Activated CD4-positive, alpha-beta T cell treated with anti-CD3 and anti-CD28 coated beads for 24 hours (primary cell): ENCODE results near the gene VAPB.

ENCODE experiments used
- DNase-seq, 2 donors: peaks; one replicate each; pipeline ENCODE4 v3.0.0-alpha.2; 2020; ENCODE audit warnings: low read depth in 2 of 2

VAPB gene

DNA sequence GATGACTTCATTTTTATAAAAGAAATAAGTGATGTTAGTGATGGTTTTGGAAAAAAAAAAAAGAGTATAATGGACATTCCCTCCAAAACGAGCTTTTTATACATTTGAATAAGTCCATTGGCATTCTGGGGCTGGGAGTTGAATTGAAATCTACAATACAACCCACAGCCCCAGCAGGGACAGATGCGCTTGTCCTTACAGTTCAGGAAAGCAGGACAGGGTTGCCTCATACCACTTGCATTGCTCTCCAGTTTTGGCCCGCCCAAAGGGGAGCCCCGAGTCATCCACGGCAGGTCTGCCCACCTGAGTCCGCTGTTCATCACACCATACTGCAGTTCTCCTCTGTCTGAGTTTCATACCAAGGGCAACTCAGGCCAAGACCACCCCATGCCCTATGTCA lies 46.2 kb downstream of the VAPB start:
- DNase-seq: no peak

DNA sequence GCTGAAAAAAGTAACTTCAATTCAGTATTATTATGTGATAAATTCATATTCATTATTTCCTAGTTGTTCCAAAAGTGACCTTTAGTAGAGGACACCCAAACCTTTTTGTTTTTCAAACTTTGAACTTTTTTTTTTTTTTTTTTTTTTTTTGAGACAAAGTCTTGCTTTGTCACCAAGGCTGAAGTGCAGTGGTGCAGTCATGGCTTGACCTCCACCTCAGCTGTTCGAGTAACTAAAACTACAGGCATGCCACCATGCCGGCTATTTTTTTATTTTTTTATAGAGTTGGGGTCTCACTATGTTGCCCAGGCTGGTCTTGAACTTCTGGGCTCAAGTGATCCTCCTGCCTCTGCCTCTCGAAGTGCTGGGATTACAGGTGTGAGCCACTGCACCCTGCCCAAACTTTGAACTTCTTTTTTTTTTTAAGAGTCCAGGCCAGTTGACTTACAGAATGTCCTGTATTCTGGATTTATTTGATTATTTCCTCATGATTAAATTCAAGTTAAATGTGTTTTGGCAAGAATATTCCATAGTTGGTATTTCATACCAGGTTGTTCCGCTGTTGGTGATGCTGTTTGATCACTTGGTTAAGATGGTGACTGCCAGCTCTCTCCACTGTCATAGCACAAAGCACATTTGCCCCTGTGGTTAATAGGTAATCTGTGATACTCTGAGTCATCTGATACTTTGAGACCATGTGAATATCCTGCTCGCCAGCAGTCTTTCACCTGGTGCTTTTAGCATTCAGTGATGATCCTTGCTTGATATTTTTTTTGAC lies 48.0 kb downstream of the VAPB start:
- DNase-seq: no peak

DNA sequence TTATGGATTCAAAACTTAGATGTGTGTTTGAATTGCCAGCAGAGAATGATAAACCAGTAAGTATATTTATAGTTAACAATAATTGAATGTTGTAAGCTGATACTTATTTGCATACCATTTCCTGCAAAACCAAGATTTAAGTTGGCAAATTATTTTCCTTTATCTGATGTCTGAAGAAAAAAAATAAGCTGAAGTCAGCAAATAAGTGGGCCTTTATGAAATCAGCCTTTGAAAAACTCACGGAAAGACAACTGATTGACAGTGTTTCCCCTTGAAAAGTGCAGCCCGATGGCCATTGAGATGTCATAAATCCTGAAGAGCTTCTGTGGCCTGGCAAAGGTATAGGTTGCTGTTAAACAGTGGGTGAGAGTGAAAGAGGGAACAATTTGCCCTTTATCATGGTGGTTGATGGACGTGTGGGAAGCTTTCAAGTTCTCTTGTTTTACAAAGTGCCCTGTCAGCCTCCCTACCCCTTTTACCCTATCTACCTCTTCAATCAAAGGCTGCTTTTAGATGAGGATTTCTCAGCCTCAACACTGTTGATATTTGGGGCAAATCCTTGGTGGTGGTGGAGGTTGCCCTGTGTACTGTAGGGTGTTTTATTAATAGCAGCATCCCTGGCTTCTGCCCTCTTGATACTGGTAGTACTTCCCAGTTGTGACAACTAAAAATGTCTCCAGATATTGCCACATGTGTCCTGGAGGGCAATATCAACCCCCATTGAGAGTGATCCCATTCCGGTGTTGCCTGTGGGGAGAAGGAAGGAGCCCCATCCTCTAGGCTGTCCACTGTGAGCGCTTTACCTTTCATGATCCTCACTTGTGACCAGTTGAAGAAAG lies 50.2 kb downstream of the VAPB start:
- no peak for DNase-seq

DNA sequence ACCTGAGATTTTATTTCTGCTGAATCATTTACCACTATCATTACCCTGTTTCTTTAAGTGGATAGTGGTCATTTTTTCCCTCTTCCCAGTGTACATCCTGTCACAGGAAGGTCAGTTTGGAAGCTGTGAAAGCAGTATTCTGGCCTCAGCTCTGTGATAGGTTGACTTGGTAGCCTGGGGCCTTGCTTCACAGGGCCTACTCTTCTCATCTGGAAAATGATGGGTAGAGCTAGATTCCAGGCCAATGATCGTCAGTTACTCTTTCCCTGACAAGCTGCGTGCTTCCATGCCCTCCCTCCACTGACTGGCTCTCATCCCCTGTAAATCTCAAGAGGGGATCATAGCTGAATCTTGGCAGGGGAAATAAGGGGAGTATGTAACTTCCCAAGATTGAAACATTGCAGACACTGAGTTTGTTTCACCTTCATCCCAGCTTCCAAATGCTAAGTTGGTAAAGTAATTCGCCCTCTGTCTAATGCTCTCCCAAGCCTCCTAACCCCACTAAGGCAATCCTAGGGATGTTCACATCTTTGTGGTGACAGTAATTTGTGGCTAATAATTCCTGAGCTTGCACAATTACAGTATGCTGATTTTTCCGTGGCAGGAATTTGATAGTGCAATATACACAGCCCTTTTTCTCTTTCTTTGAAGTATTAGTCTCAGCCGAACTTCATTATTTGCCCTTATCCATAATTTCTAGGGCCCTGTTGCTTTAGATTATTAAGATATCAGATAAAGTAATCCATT lies 51.2 kb downstream of the VAPB start:
- no peak for DNase-seq

DNA sequence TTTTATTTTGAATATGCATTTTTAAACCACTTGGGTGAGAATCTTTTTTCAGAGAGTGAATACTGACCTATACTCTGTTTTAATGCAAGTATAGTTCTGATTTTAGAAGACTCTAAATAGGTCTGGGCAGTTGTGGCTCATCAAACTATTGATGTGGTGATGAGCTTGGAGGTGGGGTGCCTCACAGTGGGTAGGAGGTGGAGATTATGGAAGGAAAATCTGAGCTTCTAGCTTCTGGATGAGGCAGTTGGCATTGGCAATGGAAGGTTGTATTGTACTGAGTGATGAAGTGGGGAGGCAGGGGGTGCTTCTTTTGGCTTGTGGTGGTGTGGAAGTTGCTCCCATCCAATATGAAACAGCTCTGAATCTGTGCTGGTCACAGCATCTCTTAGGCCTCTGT lies 52.7 kb downstream of the VAPB start:
- no peak for DNase-seq

DNA sequence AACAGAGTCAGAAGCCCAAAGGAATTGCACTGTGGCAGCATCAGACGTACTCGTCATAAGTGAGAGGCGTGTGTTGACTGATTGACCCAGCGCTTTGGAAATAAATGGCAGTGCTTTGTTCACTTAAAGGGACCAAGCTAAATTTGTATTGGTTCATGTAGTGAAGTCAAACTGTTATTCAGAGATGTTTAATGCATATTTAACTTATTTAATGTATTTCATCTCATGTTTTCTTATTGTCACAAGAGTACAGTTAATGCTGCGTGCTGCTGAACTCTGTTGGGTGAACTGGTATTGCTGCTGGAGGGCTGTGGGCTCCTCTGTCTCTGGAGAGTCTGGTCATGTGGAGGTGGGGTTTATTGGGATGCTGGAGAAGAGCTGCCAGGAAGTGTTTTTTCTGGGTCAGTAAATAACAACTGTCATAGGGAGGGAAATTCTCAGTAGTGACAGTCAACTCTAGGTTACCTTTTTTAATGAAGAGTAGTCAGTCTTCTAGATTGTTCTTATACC lies 55.8 kb downstream of the VAPB start:
- DNase-seq: no peak

DNA sequence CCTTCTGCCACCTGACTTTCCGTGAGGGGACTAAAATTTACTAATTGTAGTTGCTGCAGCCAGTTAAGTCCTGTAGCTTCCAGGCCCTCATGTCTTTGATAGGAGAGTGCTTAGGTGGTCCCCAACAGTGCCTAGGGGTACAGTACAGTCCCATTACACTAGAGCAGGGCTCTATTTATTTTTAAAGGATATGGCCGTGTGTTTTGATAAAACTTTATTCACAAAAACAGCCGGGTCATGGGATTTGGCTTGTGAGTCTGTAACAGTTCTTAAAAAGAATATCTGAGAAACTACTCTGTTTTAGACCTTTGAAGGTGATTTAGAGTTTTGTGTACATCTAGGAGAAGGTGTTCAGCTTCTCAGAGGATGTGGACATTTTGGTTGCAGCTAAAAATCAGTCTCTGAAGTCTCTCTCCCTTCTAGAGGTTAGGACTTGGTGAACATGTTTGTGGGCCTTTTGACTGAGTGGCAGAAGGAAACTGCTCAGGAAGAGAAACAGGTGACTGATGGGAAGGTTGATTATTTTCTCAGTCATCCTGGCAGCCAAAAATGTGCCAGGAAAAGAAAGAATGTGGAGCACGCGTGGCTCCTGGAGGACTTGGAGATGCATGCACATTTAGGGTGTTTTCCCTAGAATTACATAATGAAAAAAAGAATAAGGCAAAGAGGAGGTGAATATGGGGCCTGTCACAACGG lies 57.4 kb downstream of the VAPB start:
- no peak for DNase-seq

DNA sequence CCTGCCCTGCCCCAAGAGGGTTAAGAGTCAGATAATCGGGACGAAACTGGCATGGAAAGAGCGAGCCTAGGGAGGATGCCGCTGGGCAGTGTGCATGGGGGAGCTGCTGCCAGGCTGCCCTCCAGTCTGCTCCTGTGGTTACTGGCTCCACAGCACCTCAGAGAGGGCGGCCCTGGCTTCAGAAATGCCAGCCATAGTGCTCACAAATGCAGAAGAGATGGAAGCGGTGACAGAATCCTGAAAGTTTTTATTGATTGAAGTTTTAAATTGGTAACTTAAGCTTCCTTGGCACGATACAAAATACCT lies 57.9 kb downstream of the VAPB start:
- no peak for DNase-seq

DNA sequence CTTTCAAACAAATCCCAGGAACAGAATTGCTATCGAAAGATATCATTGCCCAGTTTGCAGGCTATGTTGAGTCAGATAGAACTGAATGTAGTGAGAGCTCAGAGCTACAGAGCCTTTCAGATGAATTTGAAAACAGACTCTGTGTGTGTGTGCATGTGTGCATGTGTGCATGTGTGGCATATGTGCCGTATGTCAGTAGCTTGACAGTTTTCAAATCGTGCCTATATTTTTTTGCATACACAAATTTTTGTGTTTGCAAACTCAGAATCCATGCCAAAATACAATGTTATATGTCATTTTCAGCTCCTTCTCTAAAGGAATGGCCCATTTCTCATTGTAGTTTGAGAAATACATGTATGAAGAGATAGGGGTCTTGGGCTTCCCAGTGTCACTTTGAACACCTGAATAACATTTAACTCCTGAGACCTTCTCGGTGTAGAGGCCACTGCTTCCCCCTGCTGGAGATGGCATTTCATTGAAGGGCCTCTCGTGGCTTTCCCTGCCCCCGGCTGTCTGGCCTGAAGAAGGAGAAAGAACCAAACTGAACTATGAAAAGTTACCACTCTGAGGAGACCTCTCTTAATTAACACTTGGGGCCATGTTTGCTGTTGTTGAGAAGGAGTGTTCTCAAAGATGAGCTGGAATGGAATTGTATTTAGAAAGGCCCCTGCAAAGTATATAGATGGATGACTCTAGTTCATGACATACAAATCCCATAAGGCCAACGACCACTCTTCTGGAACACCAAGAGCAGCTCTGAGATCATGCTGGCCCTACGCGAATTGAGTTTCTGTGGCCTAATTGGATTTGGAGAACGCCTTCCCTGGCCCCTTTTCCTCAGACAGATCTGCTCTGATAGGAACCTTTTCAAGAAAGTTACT lies 58.7 kb downstream of the VAPB start:
- DNase-seq: peak; percentile 25 to 31

DNA sequence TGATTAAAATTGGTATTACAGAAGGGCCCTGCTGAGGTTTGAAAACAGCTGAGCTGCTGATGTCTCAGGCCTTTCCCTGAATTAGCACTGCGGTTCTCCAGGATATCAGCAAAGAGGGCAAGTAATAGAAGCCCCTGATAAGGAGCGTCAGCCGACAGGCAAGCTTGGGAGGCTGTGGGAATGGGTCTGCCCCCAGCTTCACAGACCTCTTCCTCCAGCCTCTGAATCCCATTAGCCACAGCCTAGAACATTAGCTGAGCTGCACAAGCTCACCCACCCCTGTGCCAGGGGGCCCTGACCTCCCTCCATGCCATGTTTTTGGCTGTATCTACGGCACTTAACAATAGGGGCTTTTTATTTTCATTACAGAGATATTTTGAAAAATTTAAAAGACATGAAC lies 59.9 kb downstream of the VAPB start:
- no peak for DNase-seq

DNA sequence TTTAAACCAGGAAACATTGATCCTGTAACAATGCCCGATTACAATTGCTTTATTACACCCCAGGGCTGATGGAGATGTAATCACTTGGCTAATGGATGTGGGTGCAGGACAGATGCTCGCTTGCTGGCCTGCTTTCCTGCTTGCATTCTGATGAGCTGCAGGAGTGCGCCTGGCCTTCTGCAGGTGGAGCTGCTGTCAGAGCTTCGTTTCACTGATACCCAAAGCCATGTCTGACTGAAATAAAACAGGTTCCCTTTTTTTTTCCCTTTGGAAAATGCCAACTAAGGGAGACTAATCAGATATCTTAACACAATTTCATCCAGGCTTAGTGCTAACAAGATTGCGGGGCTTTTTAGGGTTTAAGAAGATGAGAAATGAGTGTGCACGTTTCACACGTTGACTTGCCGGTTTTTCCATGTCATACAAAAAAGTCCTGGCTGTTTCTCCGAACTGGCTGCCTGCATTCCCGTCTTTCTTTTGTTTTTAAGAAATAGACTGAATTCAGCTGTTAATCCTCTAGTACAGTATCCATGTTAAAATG lies 60.7 kb downstream of the VAPB start:
- no peak for DNase-seq

DNA sequence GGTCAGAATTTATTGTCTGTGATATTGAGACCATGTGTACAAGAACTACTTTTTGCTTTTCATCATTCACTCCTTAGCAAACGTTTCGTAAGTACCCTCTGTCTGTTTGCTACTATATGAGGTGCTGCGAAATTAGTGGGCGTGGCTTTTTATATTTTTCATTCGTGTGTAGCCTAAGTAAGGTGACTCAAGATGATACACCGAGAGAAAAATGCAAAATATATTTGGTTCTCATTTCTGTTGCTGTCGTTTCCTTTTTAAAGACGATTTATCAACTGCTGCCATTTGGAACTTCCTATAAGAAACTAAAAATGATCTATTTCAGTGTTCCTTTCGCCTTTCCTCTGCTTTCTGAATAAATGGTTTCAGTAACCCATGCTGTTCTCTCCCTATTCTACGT lies 61.2 kb downstream of the VAPB start:
- DNase-seq: no peak

DNA sequence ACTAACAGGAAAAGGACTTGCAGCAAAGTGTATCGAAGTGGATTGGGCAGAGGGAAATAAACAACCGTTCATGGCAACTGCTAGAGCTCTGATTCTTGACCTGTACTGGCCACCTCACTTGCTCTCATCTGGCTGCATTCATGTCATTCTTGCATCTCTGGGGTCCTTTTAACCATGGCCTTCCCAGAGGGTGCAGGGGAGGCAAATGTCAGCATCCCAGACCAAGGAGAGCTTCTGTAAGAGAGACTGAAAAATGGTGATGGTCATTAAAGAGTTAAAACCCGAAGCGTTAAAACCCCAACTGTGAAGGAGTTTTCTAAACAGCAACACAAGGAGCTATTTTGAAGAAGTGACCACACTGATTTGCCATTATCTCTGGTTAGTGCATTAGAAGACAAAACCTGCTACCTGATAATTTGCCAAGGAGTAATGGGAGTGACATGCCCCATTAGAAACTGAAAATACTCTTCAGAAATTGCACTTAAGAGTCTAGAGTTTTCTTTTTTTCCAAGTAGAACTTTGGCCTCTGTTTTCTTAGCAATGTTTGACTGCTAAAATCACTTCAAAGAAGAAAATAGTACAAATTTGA lies 63.7 kb downstream of the VAPB start:
- DNase-seq: no peak

DNA sequence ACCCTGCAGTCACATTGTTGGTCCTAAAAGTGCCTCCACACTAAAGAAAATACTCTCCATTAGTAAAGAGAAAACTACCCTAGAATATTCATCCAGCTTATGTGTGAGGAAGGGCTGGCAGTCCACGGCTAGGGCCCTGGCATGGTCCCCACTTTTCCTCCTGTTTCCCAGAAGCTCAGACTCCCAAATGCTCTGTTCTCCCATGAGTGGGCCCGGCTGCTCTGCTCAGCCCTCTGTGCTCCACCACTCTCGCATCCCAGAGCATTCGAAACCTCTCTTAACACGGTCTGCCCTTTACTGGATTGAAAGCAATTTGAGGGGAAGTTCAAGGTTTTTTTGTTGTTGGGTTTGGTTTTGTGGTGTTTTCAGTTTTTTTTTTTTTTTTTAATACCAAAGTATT lies 64.4 kb downstream of the VAPB start:
- DNase-seq: no peak

DNA sequence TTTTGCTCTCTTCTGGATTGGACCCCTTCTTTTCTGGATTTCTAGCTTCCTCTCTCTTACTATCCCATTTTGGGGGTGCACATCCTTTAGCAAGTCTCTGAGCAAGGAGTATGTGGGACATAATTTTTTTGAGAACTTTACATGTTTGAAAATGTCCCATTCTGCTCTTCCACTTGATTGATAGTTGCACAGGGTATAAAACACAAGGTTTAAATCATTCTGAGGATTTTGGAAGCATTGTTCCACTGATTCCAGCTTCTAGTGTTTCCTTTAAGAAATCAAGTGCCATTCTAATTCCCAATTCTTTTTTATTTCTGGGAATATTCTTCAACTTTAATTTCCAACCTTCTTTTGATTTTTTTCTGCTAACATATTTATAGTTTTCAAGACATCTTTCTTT lies 65.4 kb downstream of the VAPB start:
- DNase-seq: no peak

DNA sequence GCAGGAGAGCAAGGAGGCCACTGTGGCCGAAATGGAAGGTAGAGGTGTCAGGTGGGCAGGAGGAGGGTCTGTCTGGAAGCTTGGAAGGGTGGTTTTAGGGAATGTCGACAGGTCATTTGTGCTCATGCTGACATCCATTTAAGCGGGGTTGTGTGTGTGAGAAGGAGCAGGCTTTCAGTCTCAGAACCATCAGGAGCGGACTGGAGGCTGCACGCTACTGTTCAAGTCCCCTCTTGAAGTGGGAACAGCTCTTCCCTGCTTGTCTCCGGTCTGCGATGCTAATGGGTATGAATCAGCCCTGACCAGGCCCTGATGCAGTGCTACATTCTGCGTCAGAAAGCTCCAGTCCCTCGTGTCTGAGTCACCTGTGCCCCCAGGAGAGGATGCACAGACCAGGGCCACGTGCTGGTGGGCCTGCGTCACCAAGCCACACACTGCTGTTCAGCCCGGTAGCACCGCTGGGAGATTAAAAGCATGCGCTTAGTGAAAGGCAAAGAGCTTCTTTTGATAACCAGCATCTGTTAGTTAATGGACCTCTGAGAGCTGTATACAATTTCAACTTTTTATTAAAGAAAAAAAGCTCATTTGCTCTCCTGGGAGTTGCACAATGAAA lies 68.2 kb downstream of the VAPB start:
- no peak for DNase-seq

DNA sequence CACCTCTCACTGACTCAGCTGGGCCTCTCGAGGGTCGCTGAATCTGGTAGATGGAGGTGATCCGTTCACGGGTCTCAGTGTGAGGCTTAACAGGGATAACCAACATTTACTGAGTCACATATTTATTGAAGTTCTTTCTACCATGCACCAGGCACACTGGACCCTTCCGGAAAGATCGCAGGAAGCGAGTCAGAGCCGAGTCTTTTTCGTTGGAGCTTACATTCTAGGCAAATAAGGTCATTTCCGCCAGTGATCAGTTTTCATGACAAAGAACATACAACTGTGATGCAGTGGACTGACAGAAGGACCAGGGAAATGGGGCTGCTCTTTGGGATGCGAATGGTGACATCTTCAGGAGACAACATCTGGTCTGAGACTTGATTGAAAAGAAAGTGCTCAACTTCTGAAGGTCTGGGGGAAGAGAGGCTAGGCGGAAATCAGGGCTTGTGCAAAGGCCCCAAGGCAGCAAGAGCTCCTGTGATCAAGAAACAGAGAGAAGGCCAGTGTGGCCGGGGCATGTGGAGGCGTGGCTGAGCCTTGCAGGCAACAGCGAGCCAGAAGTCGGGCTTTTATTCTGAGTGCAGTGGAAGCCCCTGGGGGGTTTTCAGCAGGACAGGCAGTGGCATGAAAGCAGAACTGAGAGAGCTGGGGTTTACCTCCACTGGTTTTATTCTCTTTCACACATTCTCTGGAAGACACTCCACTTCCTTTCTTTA lies 69.5 kb downstream of the VAPB start:
- DNase-seq: no peak

DNA sequence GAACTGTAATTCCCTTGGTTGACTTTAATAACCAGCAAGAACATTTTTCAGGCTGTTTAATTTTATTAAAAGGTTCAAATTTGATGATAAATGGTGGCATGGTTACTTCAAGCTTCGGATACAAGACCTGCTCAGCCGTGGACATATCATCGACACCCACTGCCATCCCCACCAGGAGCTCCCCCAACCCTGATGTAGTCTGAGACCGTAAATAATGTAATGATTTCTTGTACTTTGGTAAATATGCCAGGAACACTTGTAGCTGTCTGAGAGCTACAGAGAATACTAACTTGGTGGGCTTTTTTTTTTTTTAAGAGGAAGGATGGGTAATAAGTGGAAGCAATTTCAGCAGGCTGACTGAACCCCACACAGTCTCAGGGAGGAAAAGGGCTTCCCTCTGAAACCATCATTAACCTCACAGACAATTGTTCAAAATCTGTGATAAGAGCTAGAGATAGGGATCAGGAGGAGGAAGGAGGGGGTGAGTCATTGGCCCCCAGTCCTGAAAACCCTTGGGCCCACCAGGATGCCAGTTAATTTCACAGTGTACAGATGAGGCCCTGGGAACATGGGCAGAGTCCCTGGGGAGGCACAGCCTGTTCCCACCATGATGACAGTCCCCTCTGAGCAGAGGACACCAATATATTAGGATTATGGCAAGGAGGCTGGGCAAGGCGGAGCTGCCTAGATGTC lies 70.2 kb downstream of the VAPB start:
- DNase-seq: no peak

DNA sequence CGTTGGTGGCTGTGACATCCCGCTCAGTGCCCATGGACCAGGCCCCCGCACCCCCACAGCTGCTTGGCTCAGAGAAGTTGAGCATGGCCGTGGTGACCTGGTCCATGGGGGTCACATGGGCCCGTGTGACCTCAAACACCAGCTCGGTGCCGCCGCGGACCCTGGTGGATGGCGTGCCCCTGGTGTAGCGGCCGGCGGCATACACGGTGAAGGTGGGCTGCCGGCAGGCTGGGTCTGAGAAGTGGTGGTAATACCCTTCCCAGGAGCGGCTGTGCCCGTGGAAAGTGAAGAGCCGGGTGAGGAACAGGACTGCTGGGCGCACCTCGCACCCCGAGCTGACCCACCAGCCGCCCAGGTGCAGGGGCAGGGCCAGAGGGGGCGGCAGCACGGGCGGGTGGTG lies 72.1 kb downstream of the VAPB start:
- no peak for DNase-seq
